Nephron (organoid): ENCODE results near the gene PLBD2.
"Not testable (repeated sequence)": the region's sequence is repeated elsewhere in the genome, so short reads cannot be mapped to it uniquely, and the experiment has no call there.

Source experiments
- H3K27ac Mint-ChIP-seq, 3 experiments: 2 replicates each; pipeline ENCODE4 v1.8.0; 2020; ENCODE audit warnings: mixed read lengths in 3 of 3, mild to moderate bottlenecking in 2 of 3, moderate library complexity in 1 of 3
- H3K27me3 Mint-ChIP-seq: 2 replicates; pipeline ENCODE4 v1.8.0; 2021; ENCODE audit warnings: low read depth, mild to moderate bottlenecking, moderate library complexity, mixed read lengths
- H3K36me3 Mint-ChIP-seq: 2 replicates; pipeline ENCODE4 v1.8.0; 2020; ENCODE audit warnings: low read depth, mixed read lengths
- H3K4me1 Mint-ChIP-seq: 2 replicates; pipeline ENCODE4 v1.8.0; 2020; ENCODE audit warnings: mixed read lengths
- H3K4me3 Mint-ChIP-seq, 3 experiments: 2 replicates each; pipeline ENCODE4 v1.8.0; 2020; ENCODE audit warnings: mild to moderate bottlenecking in 3 of 3, mixed read lengths in 3 of 3, moderate library complexity in 2 of 3
- H3K9me3 Mint-ChIP-seq: 2 replicates; pipeline ENCODE4 v1.8.0; 2020; ENCODE audit warnings: mixed read lengths
- TF ChIP-seq, protein P1 (sequence below), 3 experiments: fragments of 200-600 bp; sonication (generic); IDR thresholded peaks; one replicate each; pipeline ENCODE4 v1.5.0; 2021; ENCODE audit warnings: antibody characterized with exemption in 3 of 3; ENCODE audit not compliant: unreplicated experiment in 3 of 3

PLBD2 gene

DNA sequence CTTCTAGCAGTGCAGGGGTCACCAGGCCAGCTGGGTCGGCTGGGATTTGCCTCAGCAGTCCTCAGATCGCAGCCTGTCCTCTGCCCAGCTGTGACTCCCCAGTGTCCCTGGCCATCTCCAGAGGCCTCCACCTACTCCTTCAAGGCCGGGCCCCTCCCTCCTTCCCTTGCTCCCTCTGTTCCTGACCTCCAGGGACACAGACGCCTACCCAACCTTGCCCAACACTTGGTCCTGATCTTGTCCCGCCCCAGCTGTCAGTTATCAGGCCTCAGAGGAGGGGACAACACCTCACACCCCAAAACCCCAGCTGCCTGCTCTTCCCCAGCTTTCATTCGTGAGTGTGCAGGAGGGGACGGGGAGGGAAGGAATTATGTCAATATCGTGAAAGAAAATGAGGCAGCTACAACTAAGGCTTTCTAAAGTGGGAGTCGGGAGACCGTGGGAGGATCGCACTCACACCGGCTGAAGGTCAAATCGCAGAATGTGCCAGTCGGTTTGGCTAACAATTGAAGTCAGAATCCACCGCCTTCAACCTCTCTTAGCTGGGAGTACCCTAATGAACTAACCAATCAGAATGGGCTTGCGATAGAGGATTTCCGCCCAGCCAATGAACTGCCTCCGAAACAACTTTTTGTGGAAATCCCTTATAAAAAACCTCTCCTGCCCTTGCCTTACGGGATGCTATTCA lies 9.4 kb upstream of the PLBD2 start:
- Mint-ChIP-seq H3K27ac (no peak overlapping the region), H3K4me1 (no peaks in the 10 kb centered on the region), H3K9me3 (no peaks in the 10 kb centered on the region), H3K4me3 (no peak overlapping the region), H3K27me3 (peaks cover 16% of the 10 kb centered on the region), H3K36me3 (no peaks in the 10 kb centered on the region)
- TF ChIP-seq, protein P1, sequence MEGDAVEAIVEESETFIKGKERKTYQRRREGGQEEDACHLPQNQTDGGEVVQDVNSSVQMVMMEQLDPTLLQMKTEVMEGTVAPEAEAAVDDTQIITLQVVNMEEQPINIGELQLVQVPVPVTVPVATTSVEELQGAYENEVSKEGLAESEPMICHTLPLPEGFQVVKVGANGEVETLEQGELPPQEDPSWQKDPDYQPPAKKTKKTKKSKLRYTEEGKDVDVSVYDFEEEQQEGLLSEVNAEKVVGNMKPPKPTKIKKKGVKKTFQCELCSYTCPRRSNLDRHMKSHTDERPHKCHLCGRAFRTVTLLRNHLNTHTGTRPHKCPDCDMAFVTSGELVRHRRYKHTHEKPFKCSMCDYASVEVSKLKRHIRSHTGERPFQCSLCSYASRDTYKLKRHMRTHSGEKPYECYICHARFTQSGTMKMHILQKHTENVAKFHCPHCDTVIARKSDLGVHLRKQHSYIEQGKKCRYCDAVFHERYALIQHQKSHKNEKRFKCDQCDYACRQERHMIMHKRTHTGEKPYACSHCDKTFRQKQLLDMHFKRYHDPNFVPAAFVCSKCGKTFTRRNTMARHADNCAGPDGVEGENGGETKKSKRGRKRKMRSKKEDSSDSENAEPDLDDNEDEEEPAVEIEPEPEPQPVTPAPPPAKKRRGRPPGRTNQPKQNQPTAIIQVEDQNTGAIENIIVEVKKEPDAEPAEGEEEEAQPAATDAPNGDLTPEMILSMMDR (IDR thresholded peaks at IDR 0.05; ENCODE audit: unreplicated experiment in 3 of 3) = no peak

DNA sequence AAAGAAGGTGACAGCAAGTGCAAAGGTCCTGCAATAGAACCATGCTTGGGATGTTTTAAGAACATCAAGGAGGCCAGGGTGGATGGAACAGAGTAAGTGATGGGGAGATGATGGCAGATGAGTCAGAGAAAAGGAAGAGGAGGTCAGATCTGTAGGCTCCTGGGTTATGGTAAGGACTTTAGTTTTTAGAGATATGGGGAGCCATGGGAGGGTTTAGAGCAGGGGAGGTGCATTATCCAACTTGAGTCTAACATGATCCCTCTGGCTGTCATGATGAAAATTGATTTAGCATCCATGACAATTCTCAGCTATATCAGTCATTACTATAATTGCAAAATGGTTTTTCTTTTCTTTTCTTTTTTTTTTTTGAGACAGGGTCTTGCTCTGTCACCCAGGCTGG lies 7.3 kb upstream of the PLBD2 start:
- Mint-ChIP-seq H3K4me3 (no peak overlapping the region), H3K9me3 (no peaks in the 10 kb centered on the region), H3K4me1 (no peaks in the 10 kb centered on the region), H3K27ac (no peak overlapping the region), H3K36me3 (no peaks in the 10 kb centered on the region), H3K27me3 (peaks cover 20% of the 10 kb centered on the region)
- TF ChIP-seq, protein P1 (IDR thresholded peaks at IDR 0.05; ENCODE audit: unreplicated experiment in 3 of 3) = no peak

DNA sequence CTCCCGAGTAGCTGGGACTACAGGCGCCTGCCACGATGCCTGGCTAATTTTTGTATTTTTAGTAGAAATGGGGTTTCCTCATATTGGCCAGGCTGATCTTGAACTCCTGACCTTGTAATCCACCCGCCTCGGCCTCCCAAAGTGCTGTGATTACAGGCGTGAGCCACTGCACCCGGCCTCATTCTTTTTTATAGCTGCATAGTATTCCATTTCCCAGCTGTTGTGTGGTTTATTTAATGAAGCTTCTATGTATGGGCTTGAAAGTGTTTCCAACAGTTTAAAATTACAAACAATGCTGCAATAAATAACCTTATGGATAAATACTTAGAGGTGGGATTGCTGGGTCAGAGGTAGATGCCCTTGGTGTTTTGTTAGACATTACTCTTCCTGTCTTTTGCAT lies 4.2 kb upstream of the PLBD2 start:
- H3K4me3 Mint-ChIP-seq, H3K27ac Mint-ChIP-seq, H3K36me3 Mint-ChIP-seq, H3K4me1 Mint-ChIP-seq, H3K9me3 Mint-ChIP-seq: not testable (repeated sequence)
- H3K27me3 Mint-ChIP-seq = peaks cover 12% of the 10 kb centered on the region

DNA sequence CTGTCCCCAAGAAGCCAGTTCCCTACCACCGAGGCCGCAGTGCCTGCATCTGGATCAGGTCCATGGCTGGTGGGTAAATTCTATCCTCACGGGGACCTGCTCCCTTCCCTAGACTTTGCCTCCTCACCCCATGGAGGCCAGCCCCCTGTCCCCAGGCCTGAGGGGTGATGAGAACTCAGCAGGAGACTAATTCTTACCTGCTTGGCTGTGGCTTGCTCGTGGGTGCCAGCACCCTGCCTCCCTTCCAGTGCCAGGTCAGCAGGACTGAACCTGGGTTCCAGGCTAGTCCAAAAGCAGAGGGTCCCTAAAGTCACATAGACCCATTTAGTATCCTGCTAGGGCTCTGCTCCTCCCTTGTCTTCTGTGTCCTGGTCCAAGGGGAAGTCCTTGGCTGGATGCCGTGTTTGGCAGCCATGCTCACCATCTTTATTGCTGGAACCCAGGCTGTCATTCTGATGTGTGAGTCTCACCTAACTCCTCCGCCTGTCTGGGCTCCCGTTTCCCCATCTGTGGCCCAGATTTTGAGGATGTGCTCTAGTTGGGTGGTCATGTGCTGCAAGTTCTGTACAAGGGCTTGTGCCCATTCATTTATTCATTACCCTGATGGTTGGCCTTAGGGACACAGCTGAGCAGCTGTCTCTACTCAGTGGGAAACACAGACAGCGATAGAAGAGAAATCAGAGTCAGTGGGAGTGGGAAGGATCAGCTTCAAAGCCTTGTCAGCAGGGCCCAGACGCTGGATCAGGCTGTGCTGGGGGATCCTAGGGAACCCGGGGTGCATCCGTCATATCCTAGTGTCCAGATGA lies 949 bp downstream of the PLBD2 start:
- no peaks in the 10 kb centered on the region for H3K9me3 Mint-ChIP-seq
- TF ChIP-seq, protein P1 (IDR thresholded peaks at IDR 0.05; ENCODE audit: unreplicated experiment in 3 of 3) = no peak
- peak overlapping the region; percentile 4 to 76 (median 66) for H3K27ac Mint-ChIP-seq
- peaks cover 5% of the 10 kb centered on the region for H3K36me3 Mint-ChIP-seq
- H3K27me3 Mint-ChIP-seq = peaks cover 4% of the 10 kb centered on the region
- peaks cover 8% of the 10 kb centered on the region for H3K4me1 Mint-ChIP-seq
- H3K4me3 Mint-ChIP-seq = peak overlapping the region; percentile 84 to 88 (median 86)

DNA sequence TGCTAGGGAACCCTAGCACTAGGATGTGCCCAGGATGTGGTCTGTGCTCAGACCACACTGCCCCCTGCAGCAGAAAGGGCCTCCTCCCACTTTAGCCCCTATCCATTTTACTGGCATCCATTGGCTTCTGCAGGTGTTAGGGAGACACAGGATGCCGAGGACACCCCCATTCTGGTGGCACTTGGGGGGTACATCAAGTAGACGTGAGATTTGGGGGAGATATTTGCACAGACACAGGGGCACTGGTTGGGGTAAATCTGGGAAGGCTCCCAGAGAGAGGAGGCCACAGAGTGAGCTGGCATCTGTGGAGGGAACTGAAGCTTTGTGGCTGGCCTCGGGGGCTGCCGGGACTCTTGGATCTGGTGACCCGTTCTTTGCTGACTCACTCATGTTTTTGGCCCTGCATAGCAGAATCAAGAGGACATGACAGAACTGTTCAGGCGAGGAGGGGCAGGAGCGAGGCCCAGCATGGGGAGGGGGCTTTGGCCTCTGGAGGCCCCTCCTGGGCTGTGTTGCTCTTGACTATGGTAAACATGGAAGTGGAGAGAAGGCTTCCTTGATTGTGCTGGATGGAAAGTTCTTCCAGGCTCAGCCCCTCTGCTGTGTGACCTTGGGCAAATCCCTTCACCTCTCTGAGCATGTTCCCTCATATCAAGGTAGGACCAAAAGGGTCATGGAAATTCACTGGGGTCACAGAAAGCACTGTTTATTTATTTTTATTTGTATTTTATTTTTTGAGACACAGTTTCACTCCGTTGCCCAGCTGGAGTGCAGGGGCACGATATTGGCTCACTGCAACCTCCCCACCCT lies 1.8 kb downstream of the PLBD2 start:
- peaks cover 8% of the 10 kb centered on the region for H3K4me1 Mint-ChIP-seq
- TF ChIP-seq, protein P1 (IDR thresholded peaks at IDR 0.05; ENCODE audit: unreplicated experiment in 3 of 3) = no peak
- H3K9me3 Mint-ChIP-seq = no peaks in the 10 kb centered on the region
- H3K36me3 Mint-ChIP-seq = peaks cover 5% of the 10 kb centered on the region
- H3K27me3 Mint-ChIP-seq = peaks cover 4% of the 10 kb centered on the region
- peak overlapping the region; percentile 84 to 88 (median 86) for H3K4me3 Mint-ChIP-seq
- no peak overlapping the region for H3K27ac Mint-ChIP-seq
